ENCODE measurements around the gene CFAP46.

Gene CFAP46

GRCh38 chr10:132758865-132759264 is 183.5 kb downstream of the CFAP46 start:
- no peak for DNase-seq
